ENCODE data around the gene EHBP1.

The EHBP1 gene

GRCh38 chr2:62784341-62784740 is 78.8 kb downstream of the EHBP1 start:
- no peak for DNase-seq

GRCh38 chr2:62785216-62785615 is 79.7 kb downstream of the EHBP1 start:
- no peak for DNase-seq

- DNase-seq, result no peak
These were observed 80.5 kb downstream of the EHBP1 start for GRCh38 chr2:62785810-62786597.

- no peak for DNase-seq
These were observed 81.9 kb downstream of the EHBP1 start for GRCh38 chr2:62787386-62787785.

GRCh38 chr2:62789518-62789917 is 84.0 kb downstream of the EHBP1 start:
- DNase-seq, result no peak

GRCh38 chr2:62789918-62790317 is 84.4 kb downstream of the EHBP1 start:
- no peak for DNase-seq

GRCh38 chr2:62792408-62792807 is 86.9 kb downstream of the EHBP1 start:
- DNase-seq, result no peak

- no peak for DNase-seq
These were observed 87.7 kb downstream of the EHBP1 start for GRCh38 chr2:62793213-62793612.

- DNase-seq, result no peak
These were observed 89.3 kb downstream of the EHBP1 start for GRCh38 chr2:62794791-62795190.

GRCh38 chr2:62795341-62795740 is 89.8 kb downstream of the EHBP1 start:
- no peak for DNase-seq

- DNase-seq, result no peak
These were observed 91.6 kb downstream of the EHBP1 start for GRCh38 chr2:62797107-62797506.

- DNase-seq, result no peak
These were observed 95.1 kb downstream of the EHBP1 start for GRCh38 chr2:62800618-62801017.

- DNase-seq, result no peak
These were observed 95.6 kb downstream of the EHBP1 start for GRCh38 chr2:62801110-62801509.

- DNase-seq, result no peak
These were observed 96.5 kb downstream of the EHBP1 start for GRCh38 chr2:62801814-62802523.

- DNase-seq, result no peak
These were observed 98.4 kb downstream of the EHBP1 start for GRCh38 chr2:62803961-62804360.

- no peak for DNase-seq
These were observed 100.7 kb downstream of the EHBP1 start for GRCh38 chr2:62806231-62806630.

- DNase-seq, result no peak
These were observed 103.0 kb downstream of the EHBP1 start for GRCh38 chr2:62808554-62808953.

GRCh38 chr2:62811086-62811485 is 105.6 kb downstream of the EHBP1 start:
- DNase-seq, result no peak

- no peak for DNase-seq
These were observed 106.5 kb downstream of the EHBP1 start for GRCh38 chr2:62811972-62812371.

- DNase-seq, result no peak
These were observed 107.7 kb downstream of the EHBP1 start for GRCh38 chr2:62812921-62813825.

GRCh38 chr2:62814123-62814522 is 108.6 kb downstream of the EHBP1 start:
- no peak for DNase-seq

- no peak for DNase-seq
These were observed 111.8 kb downstream of the EHBP1 start for GRCh38 chr2:62817348-62817747.

Measured in right kidney (tissue), 1 donor.